Measurements from ENCODE around the gene NUDT17.

NUDT17 gene

GRCh38 chr1:145845514-145846161 lies at the start of gene NUDT17:
NUDT17 (plus strand) TSS chr1:145845630; CDS start chr1:145845641, 11 bp downstream.
- Histone ChIP-seq H3K4me3 (replicated peaks; ENCODE audit: low read depth, low read length) (peak within 1 kb of the TSS; percentile 68), H3K36me3 (ENCODE audit: control insufficient read depth, insufficient read depth, low read length) (peaks cover 17% of the 10 kb centered on the region), H3K27me3 (replicated peaks; ENCODE audit: control insufficient read depth, insufficient read depth, low read length) (no peaks in the 10 kb centered on the region)
- DNase-seq (ENCODE audit: extremely low read depth, insufficient read length) = peak; percentile 85
- TF ChIP-seq CTCF (IDR thresholded peaks at IDR 0.05; ENCODE audit: insufficient read depth, low read length, poor library complexity, severe bottlenecking) = peak; percentile 99

GRCh38 chr1:145796753-145797152 lies 48.7 kb upstream of the NUDT17 start:
- H3K36me3 ChIP-seq (ENCODE audit: control insufficient read depth, insufficient read depth, low read length) = no peaks in the 10 kb centered on the region
- no peak for TF ChIP-seq CTCF (IDR thresholded peaks at IDR 0.05; ENCODE audit: insufficient read depth, low read length, poor library complexity, severe bottlenecking)

GRCh38 chr1:145799806-145800205 lies 45.6 kb upstream of the NUDT17 start:
- Histone ChIP-seq H3K4me3 (replicated peaks; ENCODE audit: low read depth, low read length) (no peak overlapping the region), H3K27me3 (replicated peaks; ENCODE audit: control insufficient read depth, insufficient read depth, low read length) (no peaks in the 10 kb centered on the region), H3K36me3 (ENCODE audit: control insufficient read depth, insufficient read depth, low read length) (no peaks in the 10 kb centered on the region)
- TF ChIP-seq CTCF (IDR thresholded peaks at IDR 0.05; ENCODE audit: insufficient read depth, low read length, poor library complexity, severe bottlenecking) = no peak
- no peak for DNase-seq (ENCODE audit: extremely low read depth, insufficient read length)

More at GRCh38 chr1:145796753-145797152, 48.7 kb upstream of the NUDT17 start:
- no peak for DNase-seq (ENCODE audit: extremely low read depth, insufficient read length)
- H3K4me3 ChIP-seq (replicated peaks; ENCODE audit: low read depth, low read length) = no peak overlapping the region
- H3K27me3 ChIP-seq (replicated peaks; ENCODE audit: control insufficient read depth, insufficient read depth, low read length) = no peaks in the 10 kb centered on the region

- TF ChIP-seq CTCF (IDR thresholded peaks at IDR 0.05; ENCODE audit: insufficient read depth, low read length, poor library complexity, severe bottlenecking) = no peak
- Histone ChIP-seq H3K27me3 (replicated peaks; ENCODE audit: control insufficient read depth, insufficient read depth, low read length) (no peaks in the 10 kb centered on the region), H3K4me3 (replicated peaks; ENCODE audit: low read depth, low read length) (no peak overlapping the region), H3K36me3 (ENCODE audit: control insufficient read depth, insufficient read depth, low read length) (no peaks in the 10 kb centered on the region)
- no peak for DNase-seq (ENCODE audit: extremely low read depth, insufficient read length)
These were observed 41.0 kb upstream of the NUDT17 start for GRCh38 chr1:145804235-145805045.

GRCh38 chr1:145805057-145805456 lies 40.4 kb upstream of the NUDT17 start:
- TF ChIP-seq CTCF (IDR thresholded peaks at IDR 0.05; ENCODE audit: insufficient read depth, low read length, poor library complexity, severe bottlenecking) = no peak
- H3K27me3 ChIP-seq (replicated peaks; ENCODE audit: control insufficient read depth, insufficient read depth, low read length) = no peaks in the 10 kb centered on the region
- no peak for DNase-seq (ENCODE audit: extremely low read depth, insufficient read length)
- H3K36me3 ChIP-seq (ENCODE audit: control insufficient read depth, insufficient read depth, low read length) = no peaks in the 10 kb centered on the region
- no peak overlapping the region for H3K4me3 ChIP-seq (replicated peaks; ENCODE audit: low read depth, low read length)
